Measurements from ENCODE around the gene FPR3. TPM values are rescaled to one million over a fixed set of nuclear protein-coding genes. Genes with fewer than 3 reads are reported as not detected.
"Not testable (repeated sequence)": the region's sequence is repeated elsewhere in the genome, so short reads cannot be mapped to it uniquely, and the experiment has no call there.

FPR3 gene
- total RNA-seq, 1 experiment from 2014 or later, result not detected

GRCh38 chr19:51803967-51804366 is 9.0 kb downstream of the FPR3 start:
- no peak overlapping the region for H4K8ac ChIP-seq (replicated peaks; ENCODE audit: insufficient read length, low read depth, low read length)
- no peak overlapping the region for H3K23ac ChIP-seq (ENCODE audit: insufficient read length, low read depth, low read length)
- no peak overlapping the region for H4K91ac ChIP-seq (ENCODE audit: insufficient read length, low read depth, low read length)
- no peak overlapping the region for H3K4me2 ChIP-seq (ENCODE audit: insufficient read depth, insufficient read length, low read length)
- no peaks in the 10 kb centered on the region for H3K79me1 ChIP-seq (ENCODE audit: insufficient read depth, low read depth, low read length, poor library complexity, severe bottlenecking)
- H2BK20ac ChIP-seq (ENCODE audit: low read depth, low read length, poor library complexity, severe bottlenecking), result no peak overlapping the region
- H3K23me2 ChIP-seq (ENCODE audit: insufficient read length, low read depth, low read length, poor library complexity, severe bottlenecking), result no peaks in the 10 kb centered on the region
- no peak overlapping the region for H3K27ac Mint-ChIP-seq
- WGBS (ENCODE audit: extremely low coverage, insufficient read length, low lambda C conversion rate), result no CpG with 5 or more reads among the region's 5 CpGs
- H3K4ac ChIP-seq (ENCODE audit: low read depth, low read length), result no peak overlapping the region
- no peaks in the 10 kb centered on the region for H3K9me3 ChIP-seq (ENCODE audit: control insufficient read depth, low read depth, low read length)
- H2BK5ac ChIP-seq (ENCODE audit: insufficient read length, low read length), result no peak overlapping the region
- no peak overlapping the region for H3K56ac ChIP-seq (ENCODE audit: insufficient read length, low read depth, low read length)
- no peak overlapping the region for H3K27ac ChIP-seq (ENCODE audit: insufficient read length, low read depth, low read length)
- H3K27me3 Mint-ChIP-seq (ENCODE audit: low read depth), result peaks cover 2% of the 10 kb centered on the region; the same call in 1 of the 2 replicates
- no peak overlapping the region for H2AFZ ChIP-seq (ENCODE audit: low read length)
- no peak overlapping the region for H3K18ac ChIP-seq (ENCODE audit: insufficient read length, low read depth, low read length)
- no peak overlapping the region for H4K5ac ChIP-seq (ENCODE audit: insufficient read length, low read depth, low read length)
- H2BK12ac ChIP-seq (ENCODE audit: insufficient read length, low read depth, low read length), result no peak overlapping the region
- H3T11ph ChIP-seq (ENCODE audit: low read length), result no peak overlapping the region
- H3K36me3 Mint-ChIP-seq (ENCODE audit: insufficient read depth in 1 of 3, low read depth in 3 of 3), result peaks cover 8 to 18% (median 16%) of the 10 kb centered on the region in 3 experiments; a peak in 5 of 7 replicates
- no peak overlapping the region for H2AK5ac ChIP-seq (ENCODE audit: insufficient read length, low read length)
- peaks cover 0 to 18% of the 10 kb centered on the region in 2 experiments; a peak in 2 of 4 replicates for H3K4me1 Mint-ChIP-seq
- H4K20me1 ChIP-seq (ENCODE audit: control insufficient read depth, insufficient read depth, insufficient read length), result no peaks in the 10 kb centered on the region
- H2BK15ac ChIP-seq (ENCODE audit: low read depth, low read length), result no peak overlapping the region
- no peak overlapping the region for H2BK120ac ChIP-seq (ENCODE audit: low read depth, low read length, poor library complexity, severe bottlenecking)
- H3K4me1 ChIP-seq (ENCODE audit: insufficient read depth, low read length), result no peaks in the 10 kb centered on the region
- TF ChIP-seq CTCF (conservative IDR thresholded peaks at IDR 0.05), result no peak
- H3K27me3 ChIP-seq (ENCODE audit: insufficient read depth, low read length), result no peaks in the 10 kb centered on the region
- H3K9ac ChIP-seq (ENCODE audit: extremely low read depth, insufficient read length, low read length), result no peak overlapping the region
- no peak for DNase-seq
- H3K79me2 ChIP-seq (ENCODE audit: insufficient read depth, low read length), result no peaks in the 10 kb centered on the region
- peaks cover 76 to 90% of the 10 kb centered on the region in 2 experiments for H3K9me3 Mint-ChIP-seq
- no peak overlapping the region for H3K14ac ChIP-seq (ENCODE audit: insufficient read depth, low read length)
- H3K4me3 Mint-ChIP-seq, result no peak overlapping the region

GRCh38 chr19:51804789-51805188 is 9.8 kb downstream of the FPR3 start:
- Mint-ChIP-seq H3K4me1 (peaks cover 0 to 18% of the 10 kb centered on the region in 2 experiments; a peak in 2 of 4 replicates), H3K9me3 (peaks cover 77 to 90% of the 10 kb centered on the region in 2 experiments), H3K36me3 (ENCODE audit: insufficient read depth in 1 of 3, low read depth in 3 of 3) (peaks cover 7 to 19% (median 12%) of the 10 kb centered on the region in 3 experiments; a peak in 5 of 7 replicates)
- not testable (repeated sequence) for H4K8ac ChIP-seq (replicated peaks; ENCODE audit: insufficient read length, low read depth, low read length); H2AK5ac ChIP-seq (ENCODE audit: insufficient read length, low read length); H3K4me2 ChIP-seq (ENCODE audit: insufficient read depth, insufficient read length, low read length); H2BK15ac ChIP-seq (ENCODE audit: low read depth, low read length); H3K4me1 ChIP-seq (ENCODE audit: insufficient read depth, low read length); DNase-seq; H2BK12ac ChIP-seq (ENCODE audit: insufficient read length, low read depth, low read length); H3T11ph ChIP-seq (ENCODE audit: low read length); H3K23me2 ChIP-seq (ENCODE audit: insufficient read length, low read depth, low read length, poor library complexity, severe bottlenecking); H2AFZ ChIP-seq (ENCODE audit: low read length); H3K56ac ChIP-seq (ENCODE audit: insufficient read length, low read depth, low read length); H3K14ac ChIP-seq (ENCODE audit: insufficient read depth, low read length); H3K27me3 ChIP-seq (ENCODE audit: insufficient read depth, low read length); H3K4me3 Mint-ChIP-seq; H3K23ac ChIP-seq (ENCODE audit: insufficient read length, low read depth, low read length); H3K9me3 ChIP-seq (ENCODE audit: control insufficient read depth, low read depth, low read length); H3K4ac ChIP-seq (ENCODE audit: low read depth, low read length); H4K5ac ChIP-seq (ENCODE audit: insufficient read length, low read depth, low read length); H3K9ac ChIP-seq (ENCODE audit: extremely low read depth, insufficient read length, low read length); H2BK5ac ChIP-seq (ENCODE audit: insufficient read length, low read length); H3K27ac Mint-ChIP-seq; H3K18ac ChIP-seq (ENCODE audit: insufficient read length, low read depth, low read length); H2BK20ac ChIP-seq (ENCODE audit: low read depth, low read length, poor library complexity, severe bottlenecking); H3K79me1 ChIP-seq (ENCODE audit: insufficient read depth, low read depth, low read length, poor library complexity, severe bottlenecking); H3K27me3 Mint-ChIP-seq (ENCODE audit: low read depth); H3K27ac ChIP-seq (ENCODE audit: insufficient read length, low read depth, low read length); H4K91ac ChIP-seq (ENCODE audit: insufficient read length, low read depth, low read length); H3K79me2 ChIP-seq (ENCODE audit: insufficient read depth, low read length); H4K20me1 ChIP-seq (ENCODE audit: control insufficient read depth, insufficient read depth, insufficient read length); H2BK120ac ChIP-seq (ENCODE audit: low read depth, low read length, poor library complexity, severe bottlenecking)
- no CpG with 5 or more reads among the region's 9 CpGs for WGBS (ENCODE audit: extremely low coverage, insufficient read length, low lambda C conversion rate)

All from H9 (cell line).